OCI-M2 (cell line): ENCODE measurements around the gene SLC22A23.

Experiments
- DNase-seq: peaks from one replicate; lab custom pipeline; 2025; ENCODE audit not compliant: unreplicated experiment; lab: John Stamatoyannopoulos, UW

The SLC22A23 gene

GRCh38 chr6:3231247-3232016 is 225.4 kb downstream of the SLC22A23 start:
- no peak for DNase-seq

GRCh38 chr6:3230900-3231246 is 226.0 kb downstream of the SLC22A23 start:
- DNase-seq, result no peak

GRCh38 chr6:3230256-3230882 is 226.5 kb downstream of the SLC22A23 start:
- no peak for DNase-seq

- no peak for DNase-seq
Observed at GRCh38 chr6:3229566-3230178, 227.2 kb downstream of the SLC22A23 start.

GRCh38 chr6:3228771-3229565 is 227.9 kb downstream of the SLC22A23 start:
- no peak for DNase-seq

GRCh38 chr6:3228046-3228671 is 228.7 kb downstream of the SLC22A23 start:
- no peak for DNase-seq

GRCh38 chr6:3227363-3228045 is 229.3 kb downstream of the SLC22A23 start, which contains the start of gene TUBB2B:
TUBB2B (minus strand) TSS chr6:3227653; CDS start chr6:3227543, 110 bp downstream.
- DNase-seq, result peak; percentile 55

- no peak for DNase-seq
Observed at GRCh38 chr6:3226481-3227362, 230.1 kb downstream of the SLC22A23 start.

- DNase-seq, result no peak
Observed at GRCh38 chr6:3226042-3226441, 230.8 kb downstream of the SLC22A23 start.

- no peak for DNase-seq
Observed at GRCh38 chr6:3222506-3223038, 234.3 kb downstream of the SLC22A23 start.

- no peak for DNase-seq
Observed at GRCh38 chr6:3221578-3221977, 235.3 kb downstream of the SLC22A23 start.

- DNase-seq, result no peak
Observed at GRCh38 chr6:3220366-3220765, 236.5 kb downstream of the SLC22A23 start.
